Inflammatory macrophage treated with lipopolysaccharide for 4 hours (primary cell): Measurements from ENCODE around the gene LRRC74B.
"Not testable (repeated sequence)": the region's sequence is repeated elsewhere in the genome, so short reads cannot be mapped to it uniquely, and the experiment has no call there.

ENCODE experiments used
- DNase-seq: peaks from one replicate; pipeline ENCODE4 v3.0.0-alpha.2; 2020

Gene LRRC74B

DNA sequence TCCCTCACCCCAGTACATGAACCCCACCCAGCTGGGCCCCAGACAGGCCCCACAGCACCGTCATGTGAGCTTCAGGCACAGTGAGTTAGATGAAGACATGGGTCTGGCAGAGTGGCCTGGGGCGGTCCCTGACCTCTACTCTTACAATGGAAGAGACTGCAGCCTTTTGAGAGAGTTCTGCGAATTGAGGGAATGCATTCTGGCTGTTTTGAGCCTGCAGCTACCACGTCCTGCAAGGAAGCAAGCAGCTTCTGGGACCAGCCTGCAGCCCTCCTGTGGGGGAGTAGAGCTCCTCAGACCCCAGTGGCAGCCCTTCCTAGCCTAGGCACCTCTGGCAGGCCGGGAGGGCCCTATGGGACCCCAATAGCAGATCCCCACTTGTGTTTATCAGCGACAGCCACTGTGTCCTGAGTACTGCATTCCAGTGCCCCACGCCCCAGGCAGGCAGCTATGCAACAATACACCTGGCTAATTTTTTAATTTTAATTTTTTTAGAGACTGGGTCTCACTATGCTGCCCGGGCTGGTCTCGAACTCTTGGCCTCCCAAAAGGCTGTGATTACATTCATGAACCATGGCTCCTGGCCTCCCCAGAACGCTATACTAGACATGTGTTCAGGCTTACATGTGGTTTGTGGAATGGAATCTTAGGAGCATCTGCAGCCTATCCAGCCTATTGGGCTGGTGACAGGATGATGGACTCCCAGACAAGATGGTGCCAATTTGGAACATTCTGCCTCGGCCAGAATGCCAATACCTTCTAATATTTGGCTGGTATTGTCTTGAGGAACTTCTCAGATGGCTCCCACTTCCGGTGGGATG, 12.7 kb upstream of the LRRC74B start:
- DNase-seq, result no peak

DNA sequence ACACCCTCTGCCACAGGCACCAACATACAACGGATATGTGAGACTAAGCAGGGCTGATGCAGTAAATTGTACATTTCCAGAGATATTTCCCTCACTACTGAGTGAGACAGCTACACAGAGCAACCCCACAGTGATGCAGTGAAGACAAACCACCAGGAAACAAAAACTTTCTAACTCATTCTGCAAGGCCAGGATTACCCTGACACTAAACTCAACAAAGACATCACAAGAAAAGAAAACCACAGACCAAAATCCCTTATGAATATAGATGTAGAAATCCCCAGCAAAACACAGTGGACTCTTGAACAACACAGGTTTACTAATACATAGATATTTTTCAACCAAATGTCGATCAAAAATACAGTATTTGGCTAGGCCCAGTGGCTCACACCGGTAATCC, 11.9 kb upstream of the LRRC74B start:
- DNase-seq, result no peak

DNA sequence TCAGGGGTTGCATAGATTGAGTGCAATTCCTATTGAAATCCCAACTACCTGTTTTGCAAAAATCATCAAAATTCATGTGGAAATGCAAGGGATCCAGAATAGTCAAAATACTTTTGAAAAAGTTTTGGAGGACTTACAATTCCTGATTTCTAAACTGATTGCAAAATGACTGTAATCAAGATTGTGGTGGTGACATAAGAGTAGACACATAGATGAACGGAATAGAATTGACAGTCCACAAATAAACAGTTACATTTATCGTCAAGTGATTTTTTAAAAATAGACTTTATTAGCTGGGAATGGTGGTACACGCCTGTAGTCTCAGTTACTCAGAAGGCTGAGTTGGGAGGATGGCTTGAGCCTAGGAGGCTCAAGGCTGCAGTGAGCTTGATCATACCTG, 10.8 kb upstream of the LRRC74B start:
- no peak for DNase-seq

DNA sequence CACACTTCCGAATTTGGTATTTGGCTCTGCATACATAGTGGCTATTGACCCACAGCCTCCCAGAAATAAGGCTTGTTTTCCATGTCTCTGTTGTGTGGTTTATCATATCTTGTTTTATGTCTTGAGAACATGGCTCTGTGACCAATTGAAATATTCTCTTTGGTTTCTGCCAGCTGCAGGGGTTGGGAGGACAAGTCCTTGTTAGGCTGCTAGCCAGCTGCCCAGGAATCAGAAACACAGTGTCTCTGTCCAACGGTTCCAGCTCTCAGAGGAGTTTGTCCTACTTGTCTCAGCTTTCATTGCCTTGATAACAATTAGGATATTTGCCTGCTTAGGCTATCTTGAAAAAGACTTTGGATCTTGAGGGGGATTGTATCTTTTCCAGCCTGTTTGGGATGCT, 7.3 kb upstream of the LRRC74B start:
- no peak for DNase-seq

DNA sequence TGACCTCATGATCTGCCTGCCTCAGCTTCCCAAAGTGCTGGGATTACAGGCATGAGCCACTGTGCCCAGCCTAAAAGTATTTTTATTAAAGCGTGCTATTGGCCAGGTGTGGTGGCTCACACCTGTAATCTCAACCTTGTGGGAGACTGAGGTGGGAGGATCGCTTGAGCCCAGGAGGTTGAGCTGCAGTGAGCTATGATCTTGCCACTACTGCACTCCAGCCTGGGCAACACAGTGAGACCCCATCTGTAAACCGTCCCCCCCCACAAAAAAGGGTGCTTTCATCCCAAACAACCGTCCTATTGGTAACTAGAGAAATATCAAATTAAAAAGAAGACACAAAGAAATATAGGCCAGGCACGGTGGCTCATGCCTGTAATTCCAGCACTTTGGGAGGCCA, 6.6 kb upstream of the LRRC74B start:
- not testable (repeated sequence) for DNase-seq

DNA sequence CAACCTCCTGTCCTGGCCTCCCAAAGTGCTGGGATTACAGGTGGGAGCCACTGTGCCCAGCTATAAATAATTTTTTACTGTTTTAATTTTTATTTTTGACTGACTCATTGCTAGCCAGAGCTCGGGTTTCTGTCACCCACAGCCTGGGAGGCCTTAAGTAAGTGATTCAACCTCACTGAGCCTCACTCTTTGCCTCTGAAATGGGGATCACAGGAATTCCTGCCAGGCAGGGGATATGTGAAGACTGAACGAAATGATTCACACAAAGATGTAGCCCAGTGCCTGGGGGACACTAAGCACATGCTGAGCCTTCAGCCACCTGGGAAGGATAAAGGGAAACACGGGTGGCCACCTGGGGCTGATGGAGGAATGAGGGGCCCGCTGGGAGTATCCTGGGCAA, 3.8 kb upstream of the LRRC74B start:
- no peak for DNase-seq

DNA sequence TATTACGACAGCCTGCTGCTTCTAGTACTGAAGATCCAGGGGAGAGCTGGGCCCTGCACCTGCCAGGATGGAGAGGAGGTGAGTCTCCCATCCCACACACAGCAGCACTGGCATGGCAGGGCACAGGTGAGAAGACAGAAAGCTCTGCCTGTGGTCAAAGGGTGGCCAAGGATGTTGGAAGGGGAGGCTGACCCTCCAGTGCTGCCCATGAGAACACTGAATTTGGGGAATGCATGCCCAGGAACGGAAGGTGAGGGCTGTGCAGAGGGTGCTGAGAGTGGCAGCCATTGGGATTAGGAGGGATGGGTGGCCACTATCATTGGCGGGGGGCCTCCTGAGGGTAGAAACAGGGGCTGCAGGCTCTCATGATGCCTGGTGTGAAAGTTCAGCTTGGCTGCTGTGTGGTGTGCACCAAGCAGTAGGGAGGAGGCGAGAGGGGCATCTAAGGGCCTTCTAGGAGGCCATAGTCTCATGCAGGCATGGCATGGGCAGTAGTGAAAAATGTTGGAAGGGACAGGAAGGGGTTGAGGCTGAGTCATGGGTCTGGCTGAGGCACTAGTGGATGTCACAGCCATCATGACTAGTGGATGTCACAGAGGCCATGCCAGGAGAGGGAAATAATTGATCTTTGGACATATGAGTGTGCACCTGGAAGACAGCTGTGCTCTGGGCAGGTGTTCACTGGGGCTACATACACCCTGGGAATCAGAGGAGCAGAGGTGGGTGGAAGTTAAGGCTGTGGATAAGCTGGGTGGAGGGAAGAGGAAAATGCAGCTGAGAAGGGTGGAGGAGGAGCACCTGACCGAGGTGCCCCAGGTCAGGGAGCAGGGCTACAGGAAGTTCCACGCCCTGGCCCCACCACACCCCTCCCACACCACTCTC, 2.5 kb upstream of the LRRC74B start:
- no peak for DNase-seq

DNA sequence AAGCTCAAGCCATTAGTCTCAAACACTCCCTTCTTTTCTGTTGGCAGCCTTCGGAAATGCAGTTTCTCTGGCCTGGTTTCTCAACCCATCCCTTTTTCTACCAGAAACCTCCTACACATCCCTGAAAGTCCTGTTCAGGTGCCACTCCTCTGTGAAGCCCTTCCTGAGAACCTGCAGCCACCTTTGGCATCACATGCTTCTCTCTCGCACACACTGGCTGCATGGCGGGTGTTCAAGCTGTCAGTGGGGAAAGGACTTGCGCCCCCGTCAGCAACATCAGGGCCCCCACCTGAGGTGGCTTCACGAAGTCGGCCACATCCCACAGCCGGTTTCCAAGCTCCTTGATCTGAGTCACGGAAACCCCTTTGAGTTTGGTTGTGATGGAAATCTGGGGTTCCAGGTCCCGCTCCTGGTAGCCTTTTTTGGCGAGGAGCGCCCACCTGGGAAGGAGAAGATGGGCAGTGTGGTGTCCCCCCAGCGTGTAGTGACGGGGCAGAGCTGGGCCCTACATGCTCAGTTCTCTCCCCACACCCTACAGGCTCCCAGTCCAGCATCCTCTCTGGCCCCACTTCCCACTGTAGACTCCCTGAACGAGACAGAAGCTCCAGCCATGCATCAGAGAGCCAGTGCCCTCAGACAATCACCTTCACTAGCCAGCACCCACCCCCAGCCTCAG, 1.7 kb upstream of the LRRC74B start:
- DNase-seq, result no peak

DNA sequence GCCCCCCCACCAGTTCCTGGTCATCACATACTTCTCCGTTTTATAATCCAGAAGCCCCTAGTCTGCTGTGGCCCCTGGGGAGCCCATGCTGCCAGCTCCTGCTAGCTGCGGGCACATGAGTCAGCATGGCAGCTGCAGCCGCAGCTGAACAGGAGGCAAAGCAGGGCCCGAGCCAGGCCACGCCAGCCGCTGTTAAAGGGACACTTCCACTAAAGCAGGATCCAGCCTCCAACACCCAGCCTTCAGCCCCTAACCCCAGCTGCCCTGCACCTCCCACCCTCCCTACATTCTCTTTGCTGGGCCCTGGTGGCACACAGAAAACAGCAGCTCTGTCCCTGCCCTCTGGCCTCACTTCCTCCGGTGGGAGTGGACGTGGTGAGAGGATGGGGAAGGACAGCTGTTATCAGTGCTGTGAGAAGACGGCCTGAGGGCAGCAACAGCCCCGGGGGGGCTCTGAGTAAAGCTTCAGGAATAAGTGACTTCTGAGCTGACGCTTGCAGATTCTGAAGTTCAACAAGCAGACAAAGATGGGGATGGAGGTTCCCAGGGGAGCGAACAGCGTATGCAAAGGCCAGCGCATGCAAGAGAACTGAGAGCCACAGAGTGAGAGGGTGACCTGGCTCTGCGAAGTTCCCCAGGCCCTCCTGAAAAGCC, 688 bp upstream of the LRRC74B start:
- DNase-seq, result peak; percentile 14

DNA sequence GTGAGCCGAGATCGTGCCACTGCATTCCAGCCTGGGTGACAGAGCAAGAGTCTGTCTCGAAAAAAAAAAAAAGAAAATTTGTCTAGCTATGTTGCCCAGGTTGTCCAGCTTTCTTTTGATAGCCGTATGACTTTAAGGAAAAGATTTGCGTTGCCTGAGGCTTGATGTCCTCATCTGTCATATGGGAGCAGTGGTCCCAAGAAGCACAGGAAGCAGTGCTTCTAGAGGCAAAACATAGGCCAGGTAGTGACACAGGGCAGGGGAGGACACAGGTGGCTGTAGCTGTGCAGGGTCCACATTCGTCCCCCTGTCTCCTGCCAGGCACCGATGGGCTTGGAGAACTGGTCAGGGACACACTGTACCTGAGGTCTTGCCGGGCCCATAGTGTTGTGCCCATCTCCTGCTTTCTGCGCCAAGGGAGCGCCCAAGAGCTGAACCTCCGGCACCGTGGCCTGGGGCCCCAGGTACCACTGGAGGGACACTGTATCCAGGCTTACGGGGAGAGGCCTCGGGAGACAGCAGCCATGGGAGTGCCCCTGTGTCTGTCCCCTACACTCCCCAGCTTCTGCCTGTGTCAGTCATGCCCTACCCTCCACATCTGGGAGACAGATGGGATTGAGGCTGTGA, 1.4 kb downstream of the LRRC74B start:
- no peak for DNase-seq

DNA sequence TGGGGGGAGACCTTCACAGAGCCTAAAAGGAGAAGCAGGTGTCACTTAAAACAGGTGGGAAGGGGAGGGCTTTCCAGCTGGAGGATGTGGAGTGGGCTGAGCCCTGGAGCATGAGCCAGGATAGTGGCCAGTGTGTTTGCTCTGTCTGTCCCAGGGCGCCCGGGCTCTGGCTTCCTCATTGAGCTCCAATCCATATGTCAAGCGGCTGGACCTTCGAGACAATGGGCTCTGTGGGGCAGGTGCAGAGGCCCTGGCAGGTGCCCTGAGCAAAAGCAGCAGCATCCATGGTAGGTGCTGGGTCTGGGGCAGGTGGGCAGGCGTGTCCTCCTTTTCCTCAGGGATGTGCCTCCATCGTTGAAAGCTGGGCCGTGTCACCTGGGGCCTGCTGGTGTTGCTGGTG, 2.0 kb downstream of the LRRC74B start:
- DNase-seq, result no peak

DNA sequence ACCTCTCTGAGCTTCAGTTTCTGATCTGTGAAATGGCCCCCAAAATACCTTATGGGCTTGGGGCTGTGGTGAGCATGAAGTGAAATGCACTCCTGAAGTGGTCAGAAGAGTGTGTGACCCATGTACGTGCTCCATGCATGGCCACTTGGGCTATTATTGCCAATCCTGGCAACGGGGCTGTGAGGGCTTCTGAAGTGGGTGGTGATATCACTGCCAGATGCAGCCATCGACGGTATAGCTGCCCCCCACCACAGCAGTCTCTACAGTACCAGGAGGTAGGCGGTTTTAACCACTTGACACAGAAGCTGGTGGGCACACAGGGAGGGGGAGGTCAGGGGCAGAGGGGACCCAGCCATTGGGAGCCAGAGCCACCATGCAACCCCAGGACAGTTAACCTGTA, 2.7 kb downstream of the LRRC74B start:
- DNase-seq, result not testable (repeated sequence)

DNA sequence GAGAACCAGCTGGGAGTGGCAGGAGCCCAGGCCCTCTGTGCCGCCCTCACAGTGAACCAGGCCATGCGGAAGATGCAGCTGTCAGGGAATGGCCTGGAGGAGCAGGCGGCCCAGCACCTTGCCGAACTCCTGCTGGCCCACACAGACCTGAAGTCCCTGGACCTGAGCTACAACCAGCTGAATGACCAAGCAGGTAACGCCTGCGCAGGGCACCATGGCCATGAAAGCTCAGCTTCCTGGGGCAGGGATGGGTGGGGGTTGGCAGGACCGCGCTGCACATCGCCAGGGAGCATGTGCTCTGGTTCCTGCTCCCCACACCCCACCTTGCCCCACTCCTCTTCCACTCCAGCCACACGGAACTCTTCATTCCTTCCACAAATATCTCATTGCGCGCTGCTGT, 3.2 kb downstream of the LRRC74B start:
- not testable (repeated sequence) for DNase-seq

DNA sequence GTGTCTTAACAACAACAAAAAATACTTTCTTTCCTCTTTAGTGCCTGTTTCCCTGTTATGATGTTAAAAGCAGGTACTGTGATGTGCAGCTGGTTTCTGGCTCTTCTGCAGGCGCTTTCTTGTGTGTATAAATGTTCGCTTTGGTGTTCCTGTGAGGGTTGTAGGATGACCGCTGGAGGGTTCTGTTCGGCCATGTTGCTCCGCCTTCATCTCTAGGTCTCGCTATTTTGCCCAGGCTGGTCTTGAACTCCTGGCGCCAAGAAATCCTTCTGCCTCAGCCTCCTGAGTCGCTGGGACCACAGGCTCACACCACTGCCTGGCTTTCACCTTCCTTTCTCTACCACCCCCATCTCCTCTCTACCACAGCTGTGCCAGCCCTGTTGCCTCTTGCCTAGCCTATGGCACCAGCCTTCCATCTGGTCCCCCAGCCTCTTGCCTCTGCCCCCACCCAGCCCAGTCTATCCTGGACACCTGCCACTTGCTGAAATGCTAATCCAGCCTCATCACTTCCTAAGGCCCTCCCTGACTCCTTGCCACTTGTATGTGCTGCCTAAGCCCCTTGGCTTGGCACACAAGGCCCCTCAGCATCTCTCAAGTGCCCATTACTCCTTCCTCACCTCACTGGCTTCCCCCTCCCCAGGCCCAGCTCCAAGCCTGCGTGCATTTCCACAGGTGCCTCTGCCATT, 5.5 kb downstream of the LRRC74B start:
- no peak for DNase-seq

DNA sequence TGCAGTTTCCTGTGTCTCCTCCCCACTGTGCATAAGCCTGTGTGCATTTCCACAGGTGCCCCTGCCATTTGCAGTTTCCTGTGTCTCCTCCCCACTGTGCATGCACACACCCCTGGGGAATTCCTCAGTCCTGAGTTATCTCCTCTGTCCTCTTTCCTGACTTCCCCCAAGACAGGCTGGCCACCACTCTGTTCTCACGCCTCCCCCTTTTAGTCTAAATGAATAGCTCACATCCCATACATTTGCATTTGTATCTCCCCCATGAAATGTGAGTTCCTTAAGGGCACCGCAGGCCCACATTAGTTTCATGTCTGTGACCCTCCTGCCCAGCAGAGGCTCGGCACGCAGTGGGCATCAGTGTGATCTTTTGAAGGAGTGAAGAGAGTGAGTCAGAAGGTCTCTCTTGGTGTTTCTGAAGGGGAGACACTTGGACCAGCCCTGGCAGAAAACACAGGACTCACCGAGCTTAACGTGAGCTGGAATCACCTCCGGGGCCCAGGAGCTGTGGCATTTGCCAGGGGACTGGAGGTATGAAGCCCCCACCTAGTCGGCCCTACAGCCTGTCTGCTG, 6.2 kb downstream of the LRRC74B start:
- DNase-seq, result no peak

DNA sequence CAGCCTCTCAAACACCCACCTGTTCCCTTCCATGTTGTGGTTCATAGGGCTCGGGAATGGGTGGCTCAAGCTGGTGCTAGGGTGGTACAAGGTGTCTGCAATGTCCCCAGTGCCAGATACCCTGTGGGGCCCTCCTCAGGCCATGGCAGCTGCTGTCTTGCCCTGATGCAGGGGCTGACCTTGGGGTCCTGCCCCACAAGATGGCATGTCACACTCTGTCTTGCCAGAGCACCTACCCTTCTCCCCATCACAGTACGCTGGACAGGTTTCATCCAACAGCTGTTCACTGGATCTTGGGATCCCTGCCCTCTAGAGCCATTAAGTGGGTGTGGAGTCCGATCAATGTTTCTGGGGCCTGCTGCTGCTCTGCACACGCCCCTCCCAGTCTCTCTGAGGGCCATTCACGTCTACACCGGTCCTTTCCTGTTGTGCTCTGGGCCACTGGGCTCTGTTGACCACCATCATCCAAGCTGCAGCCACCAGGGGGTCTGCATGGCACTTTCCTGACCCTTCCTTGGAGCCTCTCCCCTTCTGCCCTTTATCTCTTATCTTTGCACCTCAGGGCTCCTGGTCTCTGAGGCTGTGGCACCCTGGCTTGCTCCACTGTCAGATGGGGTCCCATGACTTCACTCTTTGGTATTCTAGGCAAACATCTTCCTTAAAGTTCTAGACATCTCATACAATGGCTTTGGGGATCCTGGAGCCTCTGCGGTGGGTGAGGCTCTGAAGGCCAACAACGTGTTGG, 7.1 kb downstream of the LRRC74B start:
- DNase-seq, result no peak

DNA sequence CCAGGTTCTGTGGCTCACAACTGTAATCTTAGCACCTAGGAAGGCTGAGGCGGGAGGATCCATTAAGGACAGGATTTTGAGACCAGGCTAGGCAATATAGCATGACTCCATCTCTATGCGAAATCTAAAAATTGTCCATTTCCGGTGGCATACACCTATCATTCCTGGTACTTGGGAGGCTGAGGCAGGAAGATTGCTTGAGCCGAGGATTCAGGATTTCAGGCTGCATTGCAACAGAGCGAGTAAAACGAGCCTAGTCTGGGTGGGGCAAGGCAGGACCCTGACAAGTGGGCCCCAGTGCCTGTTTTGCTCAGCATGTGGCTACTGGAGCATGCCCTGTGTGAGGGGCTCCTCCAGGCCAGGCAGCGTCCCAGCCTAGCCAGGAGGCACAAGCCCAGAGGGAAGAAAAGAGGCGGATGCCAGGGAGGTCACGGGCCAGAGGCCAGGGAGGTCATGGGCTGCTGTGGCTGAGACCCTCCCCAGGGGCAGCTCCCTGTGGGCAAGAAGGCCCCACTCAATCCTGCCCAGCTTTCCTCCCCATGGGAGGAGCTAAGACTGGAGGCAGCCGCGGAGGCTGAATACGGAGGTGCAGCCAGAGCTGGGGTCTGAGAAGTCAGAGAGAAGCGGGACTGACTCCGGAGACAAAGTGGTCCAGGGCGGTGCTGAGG, 8.4 kb downstream of the LRRC74B start:
- no peak for DNase-seq

DNA sequence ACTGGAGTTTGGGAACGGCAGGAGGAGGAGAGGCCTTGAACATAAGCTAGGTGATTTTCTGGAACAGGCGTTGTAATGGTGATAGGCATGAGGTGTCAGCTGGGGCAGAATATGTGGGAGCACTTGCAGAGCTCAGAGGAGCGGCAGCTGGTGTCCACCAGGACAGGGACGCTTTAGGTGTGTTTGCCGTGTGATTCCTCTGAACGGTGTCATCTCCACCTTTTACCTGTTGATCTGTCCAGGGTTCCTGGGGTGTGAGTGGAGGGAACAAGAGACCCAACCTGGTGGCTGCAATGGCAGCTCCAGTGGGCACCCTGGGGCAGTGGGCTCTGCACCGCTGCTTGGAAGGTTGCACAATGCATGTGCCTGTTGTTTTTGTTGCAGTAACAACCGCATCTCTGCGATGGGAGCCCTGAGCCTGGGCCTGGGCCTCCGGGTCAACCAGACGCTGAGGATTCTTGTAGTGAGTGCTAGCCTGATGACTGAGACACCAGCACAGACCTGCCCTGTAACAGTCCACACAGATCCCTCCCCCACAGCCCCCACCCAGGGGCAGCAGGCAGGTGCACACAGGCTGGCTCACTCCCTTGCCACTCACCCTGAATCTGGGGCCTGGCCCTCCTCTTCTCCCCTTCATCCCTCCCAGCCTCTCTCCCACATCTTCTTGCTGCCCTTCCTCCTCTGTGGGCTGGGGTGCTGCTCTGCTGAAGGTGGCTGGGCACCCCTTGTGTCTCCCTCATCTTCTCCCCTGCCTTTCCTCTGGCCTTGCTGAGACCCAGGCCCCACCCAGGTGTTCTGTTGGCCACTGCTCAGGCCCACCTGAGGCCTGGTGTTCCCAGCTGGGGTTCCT, 9.2 kb downstream of the LRRC74B start:
- no peak for DNase-seq

DNA sequence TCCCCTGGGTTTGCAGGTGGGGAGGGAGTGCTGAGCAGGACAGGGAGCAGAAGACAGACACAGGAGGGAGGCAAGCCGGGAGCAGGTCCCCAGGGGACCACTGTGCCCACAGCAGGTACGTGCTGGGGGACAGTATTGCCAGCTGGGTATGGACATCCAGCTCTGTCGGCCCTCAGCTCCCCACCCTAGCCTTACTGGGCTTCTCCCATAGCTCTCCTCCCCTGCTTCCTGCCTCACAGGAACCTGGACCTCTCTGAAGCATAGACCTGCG, 9.8 kb downstream of the LRRC74B start:
- no peak for DNase-seq
